ENCODE measurements around the gene BRCA2. TPM values are rescaled to one million over a fixed set of nuclear protein-coding genes. Genes with fewer than 3 reads are reported as not detected.

The BRCA2 gene
- total RNA-seq, 6 experiments from 2014 or later, result 0.46 to 4.0 (median 1.8) TPM

DNA sequence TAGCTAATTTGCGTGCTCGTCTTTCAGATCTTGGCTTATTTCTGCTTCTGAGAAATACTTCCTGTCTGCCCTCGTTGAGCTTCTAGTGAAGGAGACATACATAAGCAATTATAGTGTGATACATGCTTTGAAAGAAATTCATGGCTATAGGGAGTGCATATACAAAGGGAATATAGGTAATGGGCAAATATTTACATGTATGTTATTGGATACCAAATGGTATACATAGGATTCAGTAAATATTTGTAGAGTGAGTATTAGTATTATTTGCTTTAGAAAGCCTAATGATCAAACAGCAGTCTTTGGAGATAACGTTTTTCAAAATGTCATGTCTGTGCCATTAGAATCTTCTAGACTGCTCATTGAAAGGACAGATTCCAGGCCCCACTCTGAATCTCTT is 5.2 kb downstream of the BRCA2 start:
- Histone ChIP-seq H3K36me3 (no peaks in the 10 kb centered on the region), H3K27me3 (no peaks in the 10 kb centered on the region), H3K4me3 (no peak overlapping the region), H3K27ac (no peak overlapping the region), H3K4me1 (no peaks in the 10 kb centered on the region), H3K9me3 (no peaks in the 10 kb centered on the region)
- intact Hi-C loops (cut with DNase I), result no loop called here
- ATAC-seq, result no peak
- DNase-seq, result no peak
- TF ChIP-seq POLR2A (IDR thresholded peaks at IDR 0.05), result no peak
- TF ChIP-seq, protein P1, sequence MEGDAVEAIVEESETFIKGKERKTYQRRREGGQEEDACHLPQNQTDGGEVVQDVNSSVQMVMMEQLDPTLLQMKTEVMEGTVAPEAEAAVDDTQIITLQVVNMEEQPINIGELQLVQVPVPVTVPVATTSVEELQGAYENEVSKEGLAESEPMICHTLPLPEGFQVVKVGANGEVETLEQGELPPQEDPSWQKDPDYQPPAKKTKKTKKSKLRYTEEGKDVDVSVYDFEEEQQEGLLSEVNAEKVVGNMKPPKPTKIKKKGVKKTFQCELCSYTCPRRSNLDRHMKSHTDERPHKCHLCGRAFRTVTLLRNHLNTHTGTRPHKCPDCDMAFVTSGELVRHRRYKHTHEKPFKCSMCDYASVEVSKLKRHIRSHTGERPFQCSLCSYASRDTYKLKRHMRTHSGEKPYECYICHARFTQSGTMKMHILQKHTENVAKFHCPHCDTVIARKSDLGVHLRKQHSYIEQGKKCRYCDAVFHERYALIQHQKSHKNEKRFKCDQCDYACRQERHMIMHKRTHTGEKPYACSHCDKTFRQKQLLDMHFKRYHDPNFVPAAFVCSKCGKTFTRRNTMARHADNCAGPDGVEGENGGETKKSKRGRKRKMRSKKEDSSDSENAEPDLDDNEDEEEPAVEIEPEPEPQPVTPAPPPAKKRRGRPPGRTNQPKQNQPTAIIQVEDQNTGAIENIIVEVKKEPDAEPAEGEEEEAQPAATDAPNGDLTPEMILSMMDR (IDR thresholded peaks at IDR 0.05), result no peak
- 66% methylated on average over 4 of the region's 4 CpGs for WGBS (ENCODE audit: insufficient coverage, low coverage, low lambda C conversion rate, missing lambda C conversion rate)

DNA sequence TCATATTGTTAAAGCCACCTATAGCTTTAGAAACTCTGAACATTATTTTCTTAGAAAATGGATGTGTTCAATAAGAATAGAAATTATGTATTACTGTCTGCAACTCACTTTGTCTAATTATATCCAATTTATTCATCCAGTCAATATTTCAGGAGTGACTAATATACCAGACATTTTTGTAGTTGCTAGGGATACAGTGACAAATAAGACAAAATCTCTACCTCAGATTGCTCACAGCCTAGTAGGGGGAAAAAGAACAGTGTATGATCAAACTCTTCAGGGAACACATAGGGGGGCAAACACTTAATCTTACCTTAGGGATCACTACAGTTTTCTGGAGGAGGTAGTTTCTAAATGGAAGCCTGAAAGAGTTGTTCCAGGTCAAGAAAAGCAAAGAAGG is 8.6 kb downstream of the BRCA2 start:
- intact Hi-C loops (cut with DNase I), result no loop called here
- DNase-seq (no peak), ATAC-seq (no peak)

DNA sequence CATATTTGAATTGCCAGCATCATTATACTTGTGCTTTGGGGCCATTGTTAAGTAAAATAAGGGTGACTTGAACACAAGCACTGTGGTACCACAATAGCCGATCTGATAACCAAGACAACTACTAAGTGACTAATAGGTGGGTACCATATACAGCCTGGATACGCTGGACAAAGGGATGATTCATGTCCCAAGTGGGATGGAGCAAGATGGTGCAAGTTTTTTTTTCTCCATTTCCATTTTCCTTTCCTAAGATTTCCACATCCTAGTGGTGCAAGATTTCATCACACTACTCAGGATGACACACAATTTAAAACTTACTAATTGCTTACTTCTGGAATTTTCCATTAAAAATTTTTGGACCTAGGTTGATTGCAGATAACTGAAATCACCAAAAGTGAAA is 15.1 kb downstream of the BRCA2 start:
- no peaks in the 10 kb centered on the region for H3K4me1 ChIP-seq
- H3K27ac ChIP-seq, result no peak overlapping the region
- TF ChIP-seq, protein P1 (IDR thresholded peaks at IDR 0.05), result no peak
- no peak for TF ChIP-seq POLR2A (IDR thresholded peaks at IDR 0.05)
- WGBS (ENCODE audit: insufficient coverage, low coverage, low lambda C conversion rate, missing lambda C conversion rate), result 94% methylated on average over 2 of the region's 2 CpGs
- no peak for ATAC-seq
- no peak overlapping the region for H3K4me3 ChIP-seq
- H3K36me3 ChIP-seq, result no peaks in the 10 kb centered on the region
- DNase-seq, result no peak
- H3K9me3 ChIP-seq, result no peaks in the 10 kb centered on the region
- intact Hi-C loops (cut with DNase I), result no loop called here
- no peaks in the 10 kb centered on the region for H3K27me3 ChIP-seq

More for the DNA sequence above, 8.6 kb downstream of the BRCA2 start:
- Histone ChIP-seq H3K4me3 (no peak overlapping the region), H3K9me3 (no peaks in the 10 kb centered on the region), H3K36me3 (no peaks in the 10 kb centered on the region), H3K27ac (no peak overlapping the region), H3K27me3 (no peaks in the 10 kb centered on the region), H3K4me1 (no peaks in the 10 kb centered on the region)
- no peak for TF ChIP-seq POLR2A (IDR thresholded peaks at IDR 0.05)
- TF ChIP-seq, protein P1 (IDR thresholded peaks at IDR 0.05), result no peak

DNA sequence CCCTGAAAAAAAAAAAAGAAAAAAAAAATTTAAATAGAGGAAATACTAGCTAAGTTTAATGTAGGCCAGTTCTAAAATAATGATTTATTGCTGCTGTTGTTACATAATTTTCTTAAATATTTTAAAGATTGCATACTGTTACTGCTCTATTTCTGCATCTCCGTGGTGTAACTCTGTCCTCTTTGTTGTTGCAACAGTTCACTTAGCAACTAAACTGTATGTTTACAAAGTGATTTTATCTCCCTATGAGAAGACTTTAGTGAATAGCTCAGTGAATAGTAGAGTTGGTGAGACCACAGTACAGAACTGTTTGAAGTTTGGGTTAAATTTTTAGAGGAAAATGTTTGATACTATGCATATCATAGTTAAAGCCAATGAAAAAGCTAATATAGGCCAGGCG is 19.4 kb downstream of the BRCA2 start:
- Histone ChIP-seq H3K4me1 (no peaks in the 10 kb centered on the region), H3K36me3 (no peaks in the 10 kb centered on the region), H3K4me3 (no peak overlapping the region), H3K27me3 (no peaks in the 10 kb centered on the region), H3K9me3 (no peaks in the 10 kb centered on the region), H3K27ac (no peak overlapping the region)
- ATAC-seq (no peak), DNase-seq (no peak)
- TF ChIP-seq POLR2A (IDR thresholded peaks at IDR 0.05), result no peak
- TF ChIP-seq, protein P1 (IDR thresholded peaks at IDR 0.05), result no peak
- 72% methylated on average over 2 of the region's 2 CpGs for WGBS (ENCODE audit: insufficient coverage, low coverage, low lambda C conversion rate, missing lambda C conversion rate)
- intact Hi-C loops (cut with DNase I), result no loop called here

DNA sequence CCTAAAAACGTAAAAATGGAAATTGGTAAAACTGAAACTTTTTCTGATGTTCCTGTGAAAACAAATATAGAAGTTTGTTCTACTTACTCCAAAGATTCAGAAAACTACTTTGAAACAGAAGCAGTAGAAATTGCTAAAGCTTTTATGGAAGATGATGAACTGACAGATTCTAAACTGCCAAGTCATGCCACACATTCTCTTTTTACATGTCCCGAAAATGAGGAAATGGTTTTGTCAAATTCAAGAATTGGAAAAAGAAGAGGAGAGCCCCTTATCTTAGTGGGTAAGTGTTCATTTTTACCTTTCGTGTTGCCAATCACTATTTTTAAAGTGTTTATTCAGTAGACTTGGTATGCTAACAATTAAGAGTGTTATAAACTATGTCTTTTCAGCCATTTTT is 25.6 kb downstream of the BRCA2 start:
- ATAC-seq (no peak), DNase-seq (no peak)
- H3K27ac ChIP-seq, result no peak overlapping the region
- no peak for TF ChIP-seq POLR2A (IDR thresholded peaks at IDR 0.05)
- TF ChIP-seq, protein P1 (IDR thresholded peaks at IDR 0.05), result no peak
- intact Hi-C loops (cut with DNase I), result no loop called here
- no peaks in the 10 kb centered on the region for H3K27me3 ChIP-seq
- no peak overlapping the region for H3K4me3 ChIP-seq
- no peaks in the 10 kb centered on the region for H3K36me3 ChIP-seq
- WGBS (ENCODE audit: insufficient coverage, low coverage, low lambda C conversion rate, missing lambda C conversion rate), result 63% methylated on average over 3 of the region's 3 CpGs
- no peaks in the 10 kb centered on the region for H3K9me3 ChIP-seq
- no peaks in the 10 kb centered on the region for H3K4me1 ChIP-seq

All from right lobe of liver (tissue), 6 donors.